OCI-LY7 (cell line): ENCODE data around the gene FAM193A.

Experiments used
- CTCF ChIP-seq: fragments of 200-600 bp; sonication (generic); conservative IDR thresholded peaks from 2 replicates; pipeline ENCODE4 v1.5.1; 2014; ENCODE audit warnings: mild to moderate bottlenecking, antibody characterized with exemption, low read length, moderate library complexity, mixed read lengths
- EZH2phosphoT487 ChIP-seq: fragments of 200-600 bp; sonication (generic); IDR thresholded peaks from 2 replicates; pipeline ENCODE4 v1.6.1; 2018; ENCODE audit warnings: low read depth, borderline replicate concordance, mild to moderate bottlenecking, mixed run types, antibody characterized with exemption, low read length, moderate library complexity, mixed read lengths

GRCh38 chr4:2494992-2495391 lies 41.5 kb upstream of the FAM193A start:
- no peak for TF ChIP-seq CTCF
- TF ChIP-seq EZH2phosphoT487, result no peak
